Measurements from ENCODE around the gene ALPI.

Gene ALPI

DNA sequence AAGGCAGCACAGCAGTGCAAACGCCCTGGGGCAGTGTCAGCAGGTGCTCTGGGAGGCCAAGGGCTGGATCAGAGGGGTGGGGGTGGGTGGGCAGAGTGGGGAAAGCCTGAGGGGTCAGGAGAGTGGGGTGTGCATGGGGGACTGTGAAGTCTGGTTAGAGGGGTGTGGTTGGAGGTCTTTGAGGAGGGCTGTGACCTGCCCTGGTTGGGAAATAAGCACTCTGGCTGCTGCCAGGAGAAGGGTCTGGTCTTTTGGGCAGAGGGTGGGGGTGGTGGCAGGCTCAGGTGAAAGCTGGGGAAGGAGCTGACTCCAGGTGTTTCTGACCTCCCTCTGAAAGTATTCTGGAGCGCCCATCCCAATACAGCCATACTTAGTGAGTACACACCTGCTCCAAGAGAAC lies 4.2 kb downstream of the ALPI start:
- DNase-seq (ENCODE audit: low read depth): no peak

DNA sequence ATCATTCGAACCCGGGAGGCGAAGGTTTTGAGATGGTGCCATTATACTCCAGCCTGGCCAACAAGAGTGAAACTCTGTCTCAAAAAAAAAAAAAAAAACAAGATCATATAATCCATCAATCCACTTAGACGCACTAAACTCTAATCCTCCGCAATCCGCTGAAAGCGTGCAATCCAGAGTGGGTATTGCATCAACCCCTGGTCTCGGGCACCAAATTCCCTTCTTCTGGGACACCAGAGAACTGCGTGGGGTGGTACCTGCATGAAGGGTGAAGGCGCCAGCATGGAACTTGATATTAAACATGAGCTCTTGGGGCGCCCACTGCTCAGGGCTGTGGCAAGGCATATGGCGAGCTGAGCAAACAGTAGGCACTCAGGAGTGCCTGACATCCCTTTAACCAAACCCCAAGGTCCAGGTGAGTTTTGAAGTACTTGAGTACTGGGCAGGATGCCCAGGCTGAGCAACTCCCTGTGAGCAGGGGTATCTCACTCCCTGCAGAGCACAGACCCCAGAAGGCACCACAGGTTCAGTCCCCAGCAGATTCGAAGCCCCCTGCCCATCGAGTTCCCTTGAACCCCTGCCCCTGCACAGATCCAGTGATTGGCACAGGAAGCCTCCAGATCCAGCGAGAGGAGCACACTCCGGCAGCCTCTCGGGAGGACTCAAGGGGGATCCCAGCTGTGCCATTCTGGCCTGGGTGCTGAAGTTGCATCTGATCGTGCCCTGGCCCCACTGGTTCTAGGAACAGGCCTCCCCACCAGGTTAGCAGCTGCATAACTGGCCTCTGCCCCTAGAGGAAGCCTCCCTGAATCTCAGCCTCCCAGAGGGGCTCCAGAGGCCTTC lies 8.0 kb downstream of the ALPI start:
- no peak for DNase-seq (ENCODE audit: low read depth)

DNA sequence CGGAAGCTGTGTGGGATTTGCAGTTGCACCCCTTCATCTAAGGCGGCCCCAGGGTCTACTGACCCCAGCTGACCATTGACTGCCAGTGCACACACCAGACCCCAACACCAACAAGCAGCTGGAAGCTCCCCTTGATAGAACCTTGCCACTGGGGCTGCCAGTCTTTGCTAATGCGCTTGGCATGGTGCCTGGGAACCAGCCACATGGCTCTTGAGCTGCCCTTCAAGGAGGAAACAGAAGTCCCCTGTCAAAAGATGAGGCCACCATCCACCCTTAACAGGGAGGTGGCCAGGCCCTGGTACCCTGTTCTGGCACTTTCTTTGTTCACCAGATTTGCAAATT lies 8.6 kb downstream of the ALPI start:
- no peak for DNase-seq (ENCODE audit: low read depth)

DNA sequence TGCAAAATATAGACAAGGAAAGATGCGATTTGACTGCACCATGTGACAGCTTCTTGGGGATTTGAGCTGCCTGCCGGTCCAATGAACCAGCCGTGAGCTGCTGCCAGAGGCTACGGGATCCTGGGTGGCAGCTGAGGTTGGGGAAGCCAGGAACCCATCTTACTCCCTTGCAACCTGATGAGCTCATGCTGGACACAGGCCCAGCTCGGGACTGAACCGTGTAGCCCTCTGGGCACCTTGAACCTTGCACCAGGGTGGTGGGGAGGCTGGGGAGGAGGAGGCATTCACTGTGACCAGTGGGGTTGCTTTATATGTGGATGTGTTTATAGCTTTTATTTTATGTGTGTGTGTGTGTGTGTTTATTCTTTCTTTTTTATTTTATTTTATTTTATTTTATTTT lies 9.1 kb downstream of the ALPI start:
- no peak for DNase-seq (ENCODE audit: low read depth)

DNA sequence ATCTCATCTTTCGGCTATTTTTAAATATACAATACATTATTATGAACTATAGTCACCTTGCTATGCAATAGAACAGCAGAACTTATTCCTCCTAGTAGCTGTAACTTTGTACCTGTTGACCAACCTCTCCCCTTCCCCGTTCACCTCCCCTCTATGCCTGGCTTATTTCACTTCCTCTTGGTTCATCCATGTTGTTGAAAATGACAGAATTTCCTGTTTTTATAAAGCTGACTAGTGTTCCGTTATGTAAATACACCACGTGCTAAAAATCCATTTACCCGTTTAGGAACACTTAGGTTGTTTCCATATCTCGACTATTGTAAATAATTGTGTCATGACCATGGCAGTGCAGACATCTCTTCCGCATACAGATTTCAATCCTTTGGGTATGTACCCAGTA lies 10.3 kb downstream of the ALPI start:
- no peak for DNase-seq (ENCODE audit: low read depth)

DNA sequence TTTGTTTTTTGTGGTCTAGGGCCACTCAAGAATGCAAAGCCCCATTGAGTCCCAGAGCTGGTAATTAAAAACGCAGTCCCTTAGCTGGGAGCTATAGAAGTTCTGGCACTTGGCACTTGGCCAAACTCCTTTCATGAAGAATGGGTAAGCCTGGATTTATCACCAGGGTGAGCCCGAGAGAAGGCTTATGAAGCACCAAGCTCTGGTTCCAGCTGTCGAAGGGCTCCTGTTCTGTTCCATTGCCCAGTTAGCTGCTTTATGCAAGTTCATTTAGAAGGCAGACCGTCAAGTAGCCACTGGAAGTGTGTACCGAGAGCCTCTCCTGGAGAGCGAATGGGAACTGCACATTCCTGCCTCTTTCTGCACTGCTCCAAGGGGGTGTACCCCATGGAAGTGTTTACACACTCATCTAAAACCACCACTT lies 17.5 kb downstream of the ALPI start:
- no peak for DNase-seq (ENCODE audit: low read depth)

DNA sequence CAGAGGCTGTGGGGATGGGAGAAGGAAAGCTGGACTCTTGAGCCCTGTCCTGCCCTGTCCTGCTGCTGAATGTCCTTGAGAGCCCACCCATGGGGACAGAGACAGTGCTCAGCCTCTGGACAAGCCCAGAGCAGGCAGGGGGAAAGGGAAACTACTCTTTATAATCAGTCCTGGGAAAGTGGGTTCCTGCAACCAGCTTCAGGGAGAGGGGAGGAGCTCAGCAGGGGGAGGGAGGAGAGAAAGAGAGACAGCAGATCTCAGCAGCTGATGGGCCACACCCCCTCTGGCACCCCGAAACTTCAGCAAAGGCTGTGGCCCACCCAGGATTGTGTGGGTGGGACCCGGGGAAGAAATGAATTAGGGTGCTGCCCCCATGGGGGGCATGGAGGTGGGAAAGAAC lies 20.1 kb downstream of the ALPI start:
- no peak for DNase-seq (ENCODE audit: low read depth)

DNA sequence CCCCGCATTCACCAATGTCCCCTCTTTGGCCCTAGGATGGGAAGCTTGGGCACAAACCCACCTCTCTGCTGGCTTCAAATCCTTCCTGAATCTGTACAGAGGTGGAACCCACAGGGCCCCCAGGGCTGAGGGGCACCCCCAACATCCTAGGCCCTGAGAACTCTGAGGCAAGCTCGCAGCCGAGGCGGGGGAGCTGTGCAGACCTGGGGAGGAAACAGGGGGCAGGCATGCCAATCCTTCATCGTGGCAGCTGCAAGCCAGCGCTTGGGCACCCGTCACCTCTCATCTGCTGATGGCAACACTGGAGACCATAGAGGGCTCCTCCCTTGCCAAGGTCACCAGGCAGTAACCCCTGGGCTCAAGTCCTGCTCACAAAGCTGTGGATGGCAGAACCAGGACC lies 20.8 kb downstream of the ALPI start:
- no peak for DNase-seq (ENCODE audit: low read depth)

DNA sequence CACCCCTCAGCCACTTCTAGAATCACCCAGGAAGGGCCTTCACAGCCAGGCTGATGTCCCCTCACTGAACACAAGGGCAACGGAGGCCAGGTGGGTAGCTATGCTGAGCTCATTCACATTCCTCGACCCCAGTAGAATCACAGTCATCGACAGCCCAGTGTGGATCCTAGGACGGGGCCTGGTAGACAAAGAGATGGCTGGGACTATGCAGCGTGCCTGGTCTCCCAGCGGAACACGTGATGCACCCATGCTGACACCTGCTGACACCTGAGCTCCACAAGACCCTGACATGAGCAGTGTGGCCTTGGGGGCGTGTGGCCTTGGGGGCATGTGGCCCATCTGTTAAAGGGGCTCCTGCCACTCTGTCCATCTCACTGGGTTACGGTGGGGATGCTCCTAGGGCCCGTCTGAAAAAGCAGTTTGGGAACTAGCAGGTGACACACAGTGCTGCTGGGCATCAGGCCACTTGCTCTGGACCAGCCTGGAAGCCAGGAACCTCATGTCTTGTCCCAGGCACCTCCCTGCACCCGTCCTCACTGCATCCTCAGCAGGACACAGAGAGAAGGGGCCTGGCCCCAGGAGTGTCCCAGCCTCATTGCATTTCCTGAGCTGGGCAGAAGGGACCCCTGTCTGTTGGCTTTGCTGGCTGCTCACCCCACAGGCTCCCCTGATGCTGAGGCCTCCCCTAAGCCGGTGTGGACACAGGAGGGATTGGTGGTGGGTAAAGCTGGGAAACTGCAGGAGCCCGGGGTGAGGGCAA lies 22.0 kb downstream of the ALPI start:
- no peak for DNase-seq (ENCODE audit: low read depth)

DNA sequence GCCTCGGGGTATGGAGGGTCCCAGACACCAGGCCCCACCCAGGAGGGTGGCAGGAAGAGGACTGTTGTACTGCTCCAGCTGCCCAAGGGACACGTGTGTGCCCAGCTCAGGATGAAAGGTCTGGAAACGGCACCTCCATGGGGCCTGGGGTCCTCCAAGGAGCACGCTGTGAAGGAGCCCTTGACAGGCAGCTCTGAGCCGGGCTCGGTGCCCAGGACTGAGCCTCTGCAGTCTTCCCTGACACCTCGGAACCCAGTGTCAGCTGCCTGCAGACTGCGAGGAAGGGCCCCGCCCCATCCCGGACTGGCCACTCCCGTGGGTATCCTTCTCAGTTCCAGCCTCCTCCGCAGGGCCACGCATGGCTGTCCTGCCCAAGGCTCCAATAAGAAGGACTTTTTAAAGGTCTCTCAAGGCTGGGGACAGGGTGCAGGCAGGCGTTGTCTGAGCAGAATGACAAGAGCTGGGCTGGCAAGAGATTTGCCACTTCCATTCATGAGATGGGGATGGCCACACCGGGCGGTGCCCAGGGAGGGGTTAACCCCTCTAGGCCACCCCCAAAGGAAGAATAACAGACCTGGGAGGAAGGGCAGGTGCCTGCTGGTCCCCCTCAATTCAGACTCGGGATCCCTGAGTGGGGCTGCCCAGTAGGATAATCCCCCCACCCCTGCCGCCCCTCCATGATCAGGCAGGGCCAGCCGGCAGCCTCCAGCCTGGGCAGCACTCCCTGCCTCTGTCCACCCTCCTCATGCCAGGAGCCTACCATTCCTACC lies 22.8 kb downstream of the ALPI start:
- DNase-seq (ENCODE audit: low read depth): no peak

DNA sequence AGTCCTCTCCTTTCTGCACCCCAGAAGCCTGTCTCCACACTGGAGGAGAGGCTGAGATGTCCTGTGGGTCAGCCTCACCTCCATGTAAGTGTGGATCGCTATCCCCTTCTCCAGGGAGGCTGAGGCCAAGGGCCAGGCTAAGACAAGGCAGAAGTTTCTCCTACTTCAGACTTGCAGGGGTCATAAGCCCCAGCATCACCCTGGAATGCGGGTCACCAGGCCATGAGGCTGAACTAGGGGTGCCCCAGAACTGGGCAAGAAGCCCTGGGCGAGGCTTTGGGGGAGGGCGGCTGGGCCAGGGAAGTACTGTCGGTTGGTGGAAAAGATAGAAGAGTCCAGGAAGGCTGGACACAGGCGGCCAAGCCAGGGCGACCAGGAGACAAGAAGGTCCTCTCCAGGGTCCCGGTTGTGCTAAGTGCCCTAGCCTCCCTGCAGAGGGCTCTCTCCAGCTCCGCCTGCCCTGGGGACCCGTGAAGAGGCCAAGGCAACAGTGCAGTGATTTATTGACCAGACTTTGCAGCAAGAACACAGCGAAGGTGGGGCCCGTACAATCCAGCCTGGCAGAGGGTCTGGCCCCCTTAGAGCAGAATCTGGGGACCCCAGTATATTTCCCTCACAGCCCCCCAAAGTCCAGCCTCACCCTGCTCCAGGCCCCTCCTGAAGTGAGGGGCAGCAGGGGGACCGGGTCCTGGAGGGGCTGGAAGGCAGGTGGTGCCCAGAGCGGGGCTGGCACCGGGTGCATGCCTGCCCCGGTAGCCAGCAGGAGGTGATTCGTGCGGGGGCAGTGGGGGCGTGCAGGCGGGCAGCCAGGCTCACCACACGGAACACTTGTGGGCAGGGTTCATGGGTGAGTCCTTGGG lies 23.6 kb downstream of the ALPI start:
- no peak for DNase-seq (ENCODE audit: low read depth)

DNA sequence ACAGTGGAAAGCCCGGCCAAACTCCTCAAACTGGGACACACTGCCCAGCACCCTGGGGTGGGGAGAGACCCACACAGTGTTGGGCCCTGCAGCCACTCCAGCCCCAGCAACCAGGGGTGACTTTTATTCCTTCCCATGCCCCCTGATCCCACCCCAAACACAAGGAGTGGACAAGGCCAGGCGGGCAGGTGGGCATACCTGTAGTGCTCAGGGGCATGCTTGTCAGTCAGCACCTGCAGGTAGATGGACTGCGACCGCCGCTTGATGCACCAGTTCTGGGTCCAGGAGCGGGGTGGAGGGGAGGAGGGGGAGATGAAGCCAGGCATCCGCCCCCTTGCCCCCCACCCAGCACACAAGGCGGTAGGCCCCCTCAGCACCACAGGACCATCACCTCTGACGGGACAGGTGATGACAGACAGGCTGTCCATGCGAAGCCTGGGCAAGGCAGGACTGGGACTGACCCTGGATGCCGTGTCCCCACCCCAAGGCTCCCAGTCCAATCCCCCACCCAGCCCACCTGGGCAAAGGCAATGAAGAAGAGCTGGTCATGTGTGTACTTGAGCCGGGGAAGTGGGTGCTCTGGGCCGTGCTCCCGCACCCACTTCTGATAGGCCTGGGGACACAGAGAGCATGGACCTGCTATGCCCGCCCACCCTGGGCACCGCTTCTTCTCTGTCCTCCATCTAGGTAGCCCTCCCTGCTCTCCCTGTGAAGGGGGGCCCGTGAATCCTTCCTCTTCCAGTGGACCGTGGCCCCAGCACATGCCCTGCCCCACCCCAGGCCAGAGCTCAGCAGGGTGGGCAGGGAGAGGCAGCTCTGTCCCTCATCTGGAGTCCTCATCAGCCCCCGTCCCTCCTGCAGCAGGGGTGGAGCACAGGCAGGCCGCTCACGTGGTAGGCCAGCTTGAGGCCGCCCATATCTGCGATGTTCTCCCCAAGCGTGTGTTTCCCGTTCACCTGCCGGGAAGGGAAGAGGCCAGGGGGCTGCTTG lies 24.5 kb downstream of the ALPI start:
- no peak for DNase-seq (ENCODE audit: low read depth)

DNA sequence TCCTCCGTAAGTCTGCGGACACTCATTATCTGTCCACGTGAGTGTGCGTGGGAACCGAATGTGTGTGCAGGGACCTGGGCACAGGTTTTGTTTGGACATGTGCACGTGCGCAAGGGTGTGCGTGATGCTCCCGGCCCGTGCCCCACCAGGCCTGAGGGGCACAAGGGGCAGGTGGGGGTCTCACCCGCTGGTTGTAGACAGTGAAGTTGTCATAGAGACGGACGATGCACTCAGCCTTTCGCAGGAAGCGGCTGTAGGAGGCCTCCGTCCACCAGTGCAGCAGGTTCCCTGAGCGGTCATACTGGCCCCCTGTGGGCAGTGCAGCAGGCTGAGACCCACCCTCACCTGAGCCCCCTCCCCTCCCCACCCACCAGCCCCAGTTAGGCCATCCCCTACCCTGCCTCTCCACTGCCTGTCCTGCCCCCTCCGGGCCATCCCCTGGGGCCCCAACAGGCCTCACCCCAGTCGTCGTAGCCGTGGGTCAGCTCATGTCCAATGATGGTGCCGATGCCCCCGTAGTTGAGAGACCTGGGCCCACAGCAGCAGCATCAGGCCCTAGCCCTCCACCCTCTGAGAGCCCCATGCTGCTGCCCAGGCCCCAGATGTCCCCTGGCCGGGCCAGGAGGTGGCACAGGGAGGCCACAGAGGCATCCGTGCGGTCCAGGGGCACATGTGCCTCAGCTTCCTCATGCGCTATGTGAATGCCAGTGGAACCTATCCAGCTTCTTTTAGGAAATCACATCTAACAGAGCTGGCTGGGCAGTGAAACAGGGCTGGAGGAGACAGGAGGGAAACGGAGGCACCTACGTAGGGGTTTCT lies 25.6 kb downstream of the ALPI start:
- no peak for DNase-seq (ENCODE audit: low read depth)

DNA sequence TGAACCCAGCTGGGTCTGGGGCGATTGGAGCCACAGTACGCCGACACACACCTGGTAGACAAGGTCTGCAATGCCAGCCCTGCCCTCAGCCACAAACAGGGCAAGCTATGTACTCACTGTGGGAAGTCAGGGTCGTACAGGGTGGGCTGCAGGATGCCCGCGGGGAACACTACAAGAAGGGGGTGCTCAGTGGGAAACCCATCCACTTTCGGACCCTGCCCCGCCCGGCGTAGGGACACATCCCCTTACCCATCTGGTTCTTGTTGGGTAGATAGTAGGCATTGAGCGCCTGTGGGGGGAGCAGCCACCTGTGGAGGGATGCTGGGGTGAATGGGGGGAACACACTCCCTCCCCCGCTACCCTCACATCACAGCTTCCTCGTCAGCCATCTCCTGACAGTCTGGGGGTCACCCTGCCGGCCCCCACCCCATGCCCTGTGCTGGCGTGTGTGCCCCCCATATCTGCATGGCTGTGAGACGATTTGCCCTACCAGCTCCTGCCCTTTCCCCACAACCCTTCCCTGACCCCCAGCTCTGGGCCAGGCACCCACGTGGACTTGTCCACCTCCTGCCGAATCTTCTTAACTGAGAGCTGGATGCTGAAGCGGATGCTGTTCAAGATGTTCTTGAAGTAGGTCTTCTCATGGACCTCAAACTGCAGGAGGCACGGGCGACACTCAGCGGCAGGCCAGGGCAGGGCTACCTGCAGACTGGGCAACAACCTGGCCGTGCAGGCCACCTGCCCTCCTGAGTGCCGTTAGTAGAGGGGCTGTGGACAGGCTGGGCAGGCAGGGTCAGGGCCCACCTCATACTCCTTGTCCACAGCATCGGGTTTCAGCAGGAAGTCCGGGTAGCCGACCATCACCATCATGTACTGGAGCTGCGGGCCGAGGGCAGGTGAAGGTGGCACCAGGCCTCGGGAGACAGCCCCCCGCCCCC lies 26.6 kb downstream of the ALPI start:
- DNase-seq (ENCODE audit: low read depth): no peak

DNA sequence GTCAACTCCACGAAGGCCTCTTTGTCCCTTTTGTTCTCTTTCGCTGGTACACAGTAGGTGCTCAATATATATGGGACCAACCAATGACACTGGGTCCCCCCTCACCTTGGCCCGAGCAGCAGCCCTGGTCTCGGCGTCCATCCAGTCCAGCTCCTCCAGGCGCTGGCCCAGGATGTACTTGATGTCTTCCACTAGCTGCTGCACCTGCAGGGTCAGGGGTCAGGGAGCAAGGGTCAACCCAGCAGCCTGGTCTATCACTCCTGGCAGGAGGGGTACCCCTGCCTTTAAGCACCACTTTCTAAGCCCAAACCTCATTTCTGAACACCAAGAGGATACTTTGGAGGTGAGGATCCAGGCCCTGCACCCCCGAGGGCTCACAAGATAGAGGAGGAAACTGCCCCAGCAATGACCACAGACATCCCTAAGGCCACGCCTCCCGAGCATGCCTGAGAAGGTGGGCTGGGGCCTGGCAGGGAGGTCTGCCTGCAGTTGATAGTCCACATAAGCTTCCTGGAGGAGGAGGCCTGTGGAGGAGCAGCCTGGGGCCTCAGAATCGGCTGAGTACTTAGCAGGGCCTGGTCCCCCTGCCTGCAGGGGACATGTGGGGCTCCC lies 27.5 kb downstream of the ALPI start:
- DNase-seq (ENCODE audit: low read depth): no peak

DNA sequence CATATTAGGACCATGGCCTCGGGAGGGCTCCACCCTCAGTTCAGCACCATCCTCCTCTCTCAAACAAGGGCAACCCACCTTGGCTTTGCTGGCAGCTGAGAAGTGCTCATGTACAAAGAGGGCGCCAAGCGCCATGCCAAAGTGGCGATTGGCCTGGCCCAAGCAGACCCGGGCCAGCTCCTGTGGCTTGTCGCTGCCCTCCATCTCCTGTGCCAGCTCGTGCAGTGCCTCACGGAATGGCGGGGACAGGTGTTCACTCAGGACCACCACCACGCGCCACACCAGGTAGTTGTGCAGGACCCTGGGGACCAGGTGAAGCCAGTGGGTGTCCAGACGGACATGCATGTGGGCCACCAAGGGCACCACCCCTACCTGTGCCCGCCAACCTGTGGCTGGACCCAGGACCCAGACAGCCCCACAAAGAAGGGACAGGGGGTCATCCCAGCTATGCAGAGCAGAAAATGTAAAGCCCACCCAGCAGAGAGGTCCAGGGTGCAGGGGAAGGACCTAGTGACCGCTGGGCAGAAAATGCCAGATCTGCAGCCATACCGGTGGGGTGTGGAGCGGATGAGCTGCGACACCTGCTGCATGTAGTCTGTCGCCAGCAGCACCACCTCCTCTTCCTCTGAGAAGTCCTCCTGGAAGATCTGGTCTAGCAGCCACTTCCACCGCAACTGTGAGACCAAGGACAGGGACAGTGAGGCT lies 28.1 kb downstream of the ALPI start:
- no peak for DNase-seq (ENCODE audit: low read depth)

DNA sequence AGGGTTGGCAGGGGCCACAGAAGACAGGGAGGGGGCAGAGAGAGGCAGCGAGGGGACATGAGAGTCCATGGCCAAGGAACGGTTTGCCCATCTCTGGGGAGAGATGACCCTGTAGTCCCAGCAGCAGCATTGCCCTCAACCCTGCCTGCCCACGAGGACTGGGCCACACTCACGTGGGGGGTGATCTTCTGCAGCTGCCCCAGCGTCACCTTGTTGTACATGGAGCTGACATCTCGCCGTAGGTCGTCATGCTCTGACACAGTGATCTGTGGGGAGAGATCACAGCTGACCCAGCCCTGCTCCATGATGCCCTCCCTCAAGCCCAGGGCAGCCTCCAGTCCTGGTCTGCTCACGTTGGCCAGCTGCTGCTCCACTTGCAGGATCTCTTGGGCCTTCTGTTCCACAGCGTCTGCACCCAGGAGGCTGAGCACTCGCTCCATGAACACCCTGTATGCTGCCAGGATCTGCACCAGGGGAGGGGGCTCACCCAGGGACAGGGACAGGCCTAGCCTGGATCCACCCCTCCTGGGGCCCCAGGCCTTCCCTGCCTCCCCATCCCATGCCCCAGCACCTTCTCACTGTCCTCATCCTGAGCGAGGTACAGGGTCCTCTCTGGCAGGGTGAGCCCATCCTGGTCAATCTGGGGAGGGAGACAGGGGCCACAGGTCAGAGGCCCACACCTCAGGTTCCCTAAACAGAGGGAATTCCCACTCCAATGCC lies 28.8 kb downstream of the ALPI start:
- DNase-seq (ENCODE audit: low read depth): no peak
